HepG2 (cell line): ENCODE measurements around the gene LTC4S. TPM values are rescaled to one million over a fixed set of nuclear protein-coding genes. Genes with fewer than 3 reads are reported as not detected.

Experiments used
- ATF4 ChIP-seq, 2 experiments: fragments of 450-650 bp in 1 of 2; sonication (generic) in 1 of 2; formaldehyde crosslinking; IDR thresholded peaks; 2 replicates each; pipeline versions ENCODE4 v1.5.0 to v1.8.0; 2020 to 2022; ENCODE audit warnings: mild to moderate bottlenecking in 1 of 2, missing genetic modification reagents in 1 of 2
- BCL6 ChIP-seq: IDR thresholded peaks from 2 replicates; pipeline ENCODE4 v1.6.1; 2016; ENCODE audit warnings: missing genetic modification reagents, missing compliant biosample characterization
- CENPT ChIP-seq: sonication (generic); formaldehyde crosslinking; IDR thresholded peaks from 2 replicates; pipeline ENCODE4 v1.8.0; 2022; ENCODE audit warnings: low read depth, mild to moderate bottlenecking, moderate library complexity, missing genetic modification reagents
- FOXM1 ChIP-seq: sonication (generic); formaldehyde crosslinking; IDR thresholded peaks from 2 replicates; pipeline ENCODE4 v1.5.0; 2020; ENCODE audit warnings: missing genetic modification reagents
- FUBP1 ChIP-seq: sonication (generic); formaldehyde crosslinking; IDR thresholded peaks from 2 replicates; pipeline ENCODE4 v1.5.1; 2020; ENCODE audit warnings: missing genetic modification reagents, mild to moderate bottlenecking, borderline replicate concordance
- MBD4 ChIP-seq: IDR thresholded peaks from 2 replicates; pipeline ENCODE4 v1.6.1; 2012; ENCODE audit warnings: low read length, inconsistent platforms, borderline replicate concordance
- MEIS2 ChIP-seq: sonication (generic); formaldehyde crosslinking; IDR thresholded peaks from 2 replicates; pipeline ENCODE4 v1.9.0; 2021; ENCODE audit warnings: mild to moderate bottlenecking, missing genetic modification reagents
- MIER3 ChIP-seq: IDR thresholded peaks from 2 replicates; pipeline ENCODE4 v1.6.1; 2016; ENCODE audit warnings: missing compliant biosample characterization, borderline replicate concordance
- PAF1 ChIP-seq: IDR thresholded peaks from 2 replicates; pipeline ENCODE4 v1.6.1; 2016; ENCODE audit warnings: missing genetic modification reagents, missing compliant biosample characterization
- PHF5A ChIP-seq: IDR thresholded peaks from one replicate; pipeline ENCODE4 v1.6.1; 2018; ENCODE audit warnings: low read depth, missing genetic modification reagents; ENCODE audit not compliant: unreplicated experiment
- RNF2 ChIP-seq: fragments of 450-650 bp; conservative IDR thresholded peaks from 2 replicates; pipeline ENCODE4 v1.6.1; 2016; ENCODE audit warnings: low read depth
- SRSF9 ChIP-seq: fragments of 200-400 bp; formaldehyde crosslinking; IDR thresholded peaks from 2 replicates; pipeline ENCODE4 v1.6.1; 2018; ENCODE audit warnings: borderline replicate concordance, mild to moderate bottlenecking, low read depth, low read length; ENCODE audit not compliant: insufficient read depth, poor library complexity, severe bottlenecking
- TEF ChIP-seq: sonication (generic); formaldehyde crosslinking; IDR thresholded peaks from 2 replicates; pipeline ENCODE4 v1.5.0; 2020; ENCODE audit warnings: missing genetic modification reagents
- ZC3H13 ChIP-seq: sonication (generic); formaldehyde crosslinking; IDR thresholded peaks from 2 replicates; pipeline ENCODE4 v1.8.1; 2023; ENCODE audit warnings: mild to moderate bottlenecking, missing genetic modification reagents, moderate library complexity
- ZFAT ChIP-seq: sonication (generic); formaldehyde crosslinking; conservative IDR thresholded peaks from 2 replicates; pipeline ENCODE4 v1.8.1; 2023; ENCODE audit warnings: missing genetic modification reagents, inconsistent platforms
- ZFYVE20 ChIP-seq: sonication (generic); formaldehyde crosslinking; IDR thresholded peaks from 2 replicates; pipeline ENCODE4 v1.8.0; 2023; ENCODE audit warnings: low read depth, mild to moderate bottlenecking, moderate library complexity, missing genetic modification reagents, borderline replicate concordance
- ZNF282 ChIP-seq: fragments of 450-650 bp; IDR thresholded peaks from 2 replicates; pipeline ENCODE4 v1.6.1; 2018; ENCODE audit not compliant: partially characterized antibody
- ZNF33B ChIP-seq: sonication (generic); formaldehyde crosslinking; IDR thresholded peaks from 2 replicates; pipeline ENCODE4 v1.5.1; 2020; ENCODE audit warnings: mild to moderate bottlenecking, missing genetic modification reagents
- ZNF501 ChIP-seq: sonication (generic); formaldehyde crosslinking; IDR thresholded peaks from 2 replicates; pipeline ENCODE4 v1.5.1; 2020; ENCODE audit warnings: mild to moderate bottlenecking, moderate library complexity, missing genetic modification reagents
- ZNF572 ChIP-seq: sonication (generic); formaldehyde crosslinking; IDR thresholded peaks from 2 replicates; pipeline ENCODE4 v1.5.1; 2020; ENCODE audit warnings: mild to moderate bottlenecking, missing genetic modification reagents
- ZNF614 ChIP-seq: IDR thresholded peaks from 2 replicates; pipeline ENCODE4 v1.6.1; 2018; ENCODE audit warnings: missing biosample characterization, missing genetic modification reagents, inconsistent platforms, borderline replicate concordance
- ZNF770 ChIP-seq: sonication (generic); formaldehyde crosslinking; IDR thresholded peaks from 2 replicates; pipeline ENCODE4 v1.5.0; 2020; ENCODE audit warnings: mild to moderate bottlenecking, missing genetic modification reagents
- ZNF839 ChIP-seq: sonication (generic); formaldehyde crosslinking; IDR thresholded peaks from 2 replicates; pipeline ENCODE4 v1.4.0; 2020; ENCODE audit warnings: missing genetic modification reagents, mild to moderate bottlenecking, borderline replicate concordance
- ZNF878 ChIP-seq: sonication (generic); formaldehyde crosslinking; IDR thresholded peaks from 2 replicates; pipeline ENCODE4 v1.8.1; 2023; ENCODE audit warnings: mild to moderate bottlenecking, missing genetic modification reagents, moderate library complexity
- polyA plus RNA-seq, 8 experiments: library from polyadenylated mRNA; depleted of rRNA in 3 of 8; stranded (reverse) in 7 of 8; unstranded in 1 of 8; fragments of >200 nt; fragmentation: Illumina TruSeq in 4 of 8; extraction: Trizol in 4 of 8; gene quantifications; 2 replicates each; pipeline versions ENCODE4 v1.2.1 to v1.2.3, GENCODE V29; 2011 to 2016; ENCODE audit warnings: low read depth in 4 of 8, missing spikeins in 1 of 8, mixed read lengths in 1 of 8; ENCODE audit not compliant: insufficient read depth in 1 of 8
- total RNA-seq, 5 experiments: library from RNA; depleted of rRNA; stranded (reverse); fragments of >200 nt; fragmentation: Illumina TruSeq; extraction: Trizol; gene quantifications; 2 replicates each; pipeline ENCODE4 v1.2.3, GENCODE V29; 2016; ENCODE audit warnings: low read depth in 1 of 5

The LTC4S gene
- total and polyA plus RNA-seq, 2 of the 13 experiments (the other 11 are each of a cell fraction or from before 2014, with no cell fraction given) = 0.35 TPM; not detected in 1

GRCh38 chr5:179818746-179819295 lies 25.0 kb downstream of the LTC4S start (continued):
- no peak for TF ChIP-seq RNF2
- TF ChIP-seq BCL6 = peak; percentile 85
- no peak; the same call in 1 of the 2 replicates for TF ChIP-seq ZNF878 (CRISPR knock-in tag)
- TF ChIP-seq ZNF282 = no peak
- TF ChIP-seq TEF = no peak
- peak; percentile 91 for TF ChIP-seq ZNF770 (CRISPR knock-in tag)
- TF ChIP-seq PHF5A (CRISPR knock-in tag) = peak; percentile 49
- no peak for TF ChIP-seq SRSF9
- no peak for TF ChIP-seq FUBP1 (CRISPR knock-in tag)
- TF ChIP-seq ZNF572 = peak; percentile 65; the same call in 1 of the 2 replicates
- TF ChIP-seq FOXM1 (CRISPR knock-in tag) = no peak
- TF ChIP-seq ZNF501 = peak; percentile 76
- TF ChIP-seq ZNF839 (CRISPR knock-in tag) = no peak
- TF ChIP-seq ATF4 (CRISPR knock-in tag; IDR thresholded peaks at IDR 0.05) = peak in 1 of 2 experiments; percentile 78; a peak in 2 of 4 replicates
- no peak for TF ChIP-seq CENPT
- TF ChIP-seq ZFAT (CRISPR knock-in tag) = no peak
- TF ChIP-seq ZFYVE20 (CRISPR knock-in tag) = no peak
- TF ChIP-seq ZNF614 (CRISPR knock-in tag) = no peak
- no peak; the same call in 1 of the 2 replicates for TF ChIP-seq PAF1 (CRISPR knock-in tag)
- peak; percentile 80; the same call in 1 of the 2 replicates for TF ChIP-seq ZC3H13 (CRISPR knock-in tag)
- TF ChIP-seq MBD4 = no peak
- TF ChIP-seq MEIS2 (CRISPR knock-in tag) = peak; percentile 91
- TF ChIP-seq MIER3 = peak; percentile 85; the same call in 1 of the 2 replicates
- no peak for TF ChIP-seq ZNF33B (CRISPR knock-in tag)
